Superior temporal gyrus (tissue), 1 donor: ENCODE measurements around the gene TAF1D.
A peak's percentile ranks its signal among the peaks of the same experiment; 100 is the strongest.

Experiments used
- DNase-seq: peaks from one replicate; pipeline ENCODE4 v3.0.0-alpha.2; 2016; ENCODE audit errors: extremely low spot score

Gene TAF1D

GRCh38 chr11:93747122-93747521 lies 5.8 kb upstream of the TAF1D start:
- no peak for DNase-seq

GRCh38 chr11:93746101-93746500 lies 4.8 kb upstream of the TAF1D start:
- DNase-seq, result no peak

GRCh38 chr11:93745005-93745755 lies 3.9 kb upstream of the TAF1D start:
- peak; percentile 62 for DNase-seq

- no peak for DNase-seq
These were observed 3.3 kb upstream of the TAF1D start for GRCh38 chr11:93744669-93745004.

- no peak for DNase-seq
These were observed 2.0 kb upstream of the TAF1D start for GRCh38 chr11:93743291-93743690.

- DNase-seq, result no peak
These were observed 559 bp upstream of the TAF1D start for GRCh38 chr11:93741882-93742226.

GRCh38 chr11:93740730-93741093 lies 583 bp downstream of the TAF1D start:
- DNase-seq, result peak; percentile 67

- no peak for DNase-seq
These were observed 1.1 kb downstream of the TAF1D start for GRCh38 chr11:93740031-93740729.

- DNase-seq, result no peak
These were observed 2.6 kb downstream of the TAF1D start for GRCh38 chr11:93738647-93739081.

- DNase-seq, result no peak
These were observed 3.2 kb downstream of the TAF1D start for GRCh38 chr11:93737904-93738612.

GRCh38 chr11:93736129-93736528 lies 5.2 kb downstream of the TAF1D start:
- no peak for DNase-seq

GRCh38 chr11:93735627-93736026 lies 5.7 kb downstream of the TAF1D start:
- DNase-seq, result no peak

GRCh38 chr11:93734427-93735222 lies 6.7 kb downstream of the TAF1D start:
- DNase-seq, result no peak

GRCh38 chr11:93733474-93733873 lies 7.8 kb downstream of the TAF1D start:
- DNase-seq, result no peak

- DNase-seq, result no peak
These were observed 8.9 kb downstream of the TAF1D start for GRCh38 chr11:93732237-93732892.

- no peak for DNase-seq
These were observed 10.9 kb downstream of the TAF1D start for GRCh38 chr11:93730108-93731107.

- no peak for DNase-seq
These were observed 12.1 kb downstream of the TAF1D start for GRCh38 chr11:93729129-93729616.

- DNase-seq, result no peak
These were observed 12.5 kb downstream of the TAF1D start for GRCh38 chr11:93728792-93729128.

GRCh38 chr11:93727985-93728791 lies 13.1 kb downstream of the TAF1D start:
- DNase-seq, result no peak
